HG03460 (cell line): ENCODE data around the gene SERGEF.
A peak's percentile ranks its signal among the peaks of the same experiment; 100 is the strongest.

Experiments
- ATAC-seq: cut with Tn5 transposase; IDR thresholded peaks from one replicate; pipeline ENCODE4 v1.9.1; 2021; ENCODE audit not compliant: unreplicated experiment

The SERGEF gene

DNA sequence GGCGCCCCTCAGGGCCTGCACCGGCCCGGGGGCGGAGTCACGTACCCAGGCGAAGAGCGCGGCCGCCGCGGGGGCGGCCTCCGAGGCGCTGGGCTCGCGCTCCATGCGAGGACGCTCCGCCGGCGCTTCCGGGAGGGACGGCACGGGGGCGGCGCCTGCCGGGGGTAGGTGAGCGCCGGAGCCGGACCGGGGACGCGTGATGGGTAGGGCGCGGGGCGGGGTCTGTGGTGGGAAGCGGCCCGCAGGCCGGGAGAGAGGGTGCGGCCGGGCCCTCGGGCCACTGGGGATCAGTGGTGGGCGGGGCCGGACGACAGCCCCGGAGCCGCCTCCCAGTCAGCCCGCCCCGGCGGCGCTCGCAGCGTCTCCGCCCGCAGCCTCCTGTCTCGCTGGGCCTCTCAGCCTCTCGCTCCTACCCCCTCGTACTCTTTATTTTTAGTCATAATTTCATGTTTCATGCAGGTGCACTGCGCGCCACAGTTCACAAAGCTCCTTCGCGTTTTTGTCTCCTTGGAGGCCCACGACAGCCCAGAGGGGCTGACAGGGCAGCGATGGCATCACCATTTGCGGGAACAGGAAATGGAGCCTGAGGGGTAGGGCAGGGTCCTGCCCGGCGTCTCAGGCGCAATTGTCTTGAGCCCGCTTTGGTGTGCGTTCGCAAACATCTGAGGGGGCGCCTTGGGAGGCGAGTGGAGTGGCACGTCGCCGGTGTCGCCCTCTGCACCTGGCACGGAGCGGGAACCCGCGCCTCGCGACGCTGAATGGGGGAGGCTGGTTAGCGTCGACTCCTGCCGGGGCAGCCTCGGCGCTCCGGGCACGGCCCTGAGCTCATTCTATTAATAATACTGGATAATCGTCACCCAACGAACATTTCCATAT is at the start of gene SERGEF:
Gene SERGEF, minus strand, starts transcription at position 142 of the 876 bp plus-strand sequence. Its CDS starts 37 bp downstream, at position 105.
- peak; percentile 86 for ATAC-seq

DNA sequence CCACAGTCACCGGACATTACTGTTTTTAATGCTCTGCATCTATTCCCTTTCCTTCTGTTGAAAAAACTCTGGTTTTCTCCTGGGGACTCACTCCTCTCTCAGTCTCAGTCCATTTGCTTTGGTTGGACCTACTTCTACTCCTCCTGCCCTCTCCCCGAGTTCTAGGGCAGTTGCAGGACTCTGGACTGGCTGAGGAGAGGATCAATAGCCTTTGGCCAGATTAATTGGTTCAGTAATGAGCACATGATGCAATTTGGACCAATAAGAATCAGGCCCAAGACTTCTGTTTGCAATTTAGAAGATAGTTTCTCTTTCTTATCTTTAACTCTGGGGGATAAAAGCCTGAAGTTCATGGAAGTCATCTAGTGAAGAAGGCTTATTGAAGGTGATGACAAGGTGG is 48.5 kb upstream of the SERGEF start:
- no peak for ATAC-seq

- ATAC-seq, result no peak
Measured at GRCh38 chr11:18056561-18057181, 43.8 kb upstream of the SERGEF start.

DNA sequence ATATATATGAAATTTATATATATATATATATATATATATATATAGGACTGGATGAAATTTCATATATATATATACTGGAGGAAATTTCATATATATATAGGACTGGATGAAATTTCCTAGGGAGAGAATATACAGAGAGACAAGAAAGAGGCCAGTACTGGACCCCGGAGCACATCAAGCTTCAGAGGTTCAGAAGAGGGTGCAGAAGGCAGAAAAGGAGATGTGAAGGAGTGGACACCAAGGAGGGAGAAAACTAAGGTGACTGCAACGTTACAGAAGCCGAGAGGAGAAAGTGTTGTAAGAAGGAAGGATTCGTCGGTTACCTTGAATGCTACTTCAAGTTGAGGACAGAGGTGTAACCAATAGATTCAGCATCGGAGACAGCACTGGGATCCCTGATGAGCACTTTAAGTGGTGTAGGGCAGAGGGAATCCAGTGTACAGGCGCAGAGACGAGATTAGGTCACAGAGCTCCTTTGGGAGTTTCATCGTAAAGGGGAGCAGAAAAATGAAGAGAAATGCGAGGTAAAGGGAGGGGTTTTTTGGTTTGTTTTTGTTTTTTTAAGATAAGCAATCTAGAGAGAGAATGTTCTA is 41.8 kb upstream of the SERGEF start:
- no peak for ATAC-seq

GRCh38 chr11:18050848-18051247 is 38.0 kb upstream of the SERGEF start:
- no peak for ATAC-seq

GRCh38 chr11:18046116-18046777 is 33.4 kb upstream of the SERGEF start, which contains the start of gene TPH1:
TPH1 (minus strand) TSS chr11:18046269; CDS start chr11:18040762, 5,507 bp downstream.
- no peak for ATAC-seq

- no peak for ATAC-seq
Measured at GRCh38 chr11:18036456-18036855, 23.6 kb upstream of the SERGEF start.

DNA sequence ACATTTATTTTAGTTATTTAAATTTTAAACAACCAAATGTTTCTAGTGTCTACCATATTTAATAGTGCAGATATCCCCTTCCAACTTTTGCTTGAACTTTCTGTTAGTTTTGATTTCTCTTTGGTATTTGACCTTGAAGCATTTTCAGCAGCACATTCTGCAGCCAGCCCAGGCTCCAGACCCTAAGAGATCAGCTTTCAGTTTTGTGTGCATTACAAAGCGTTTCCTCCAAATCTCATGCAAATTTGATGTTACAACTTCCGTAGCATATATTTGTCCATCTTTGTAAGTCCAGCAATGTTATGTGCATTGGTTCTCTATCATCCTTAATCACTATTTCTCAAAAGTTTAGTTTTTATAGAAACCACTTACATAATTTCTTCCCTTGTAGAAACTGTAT is 14.6 kb upstream of the SERGEF start:
- ATAC-seq, result no peak

- no peak for ATAC-seq
Measured at GRCh38 chr11:18022419-18022818, 9.6 kb upstream of the SERGEF start.

- ATAC-seq, result no peak
Measured at GRCh38 chr11:18019650-18020049, 6.8 kb upstream of the SERGEF start.

DNA sequence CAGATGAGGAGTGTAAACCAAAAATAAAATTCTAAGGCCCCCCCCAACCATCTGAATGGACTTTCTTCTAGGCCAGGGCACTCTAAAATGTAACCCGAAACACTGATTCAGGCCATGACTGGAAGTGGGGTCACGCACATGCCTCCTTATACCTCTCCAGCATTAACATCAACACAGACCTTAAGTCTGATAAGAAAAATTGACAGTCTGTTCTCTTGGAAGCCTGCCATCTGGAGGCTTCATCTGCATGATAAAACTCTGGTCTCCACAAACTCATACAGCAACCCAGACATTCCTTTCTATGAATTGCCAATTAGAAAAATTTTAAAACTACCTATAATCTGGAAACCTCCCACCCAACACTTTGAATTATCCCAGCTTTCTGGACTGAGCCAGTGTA is 3.9 kb upstream of the SERGEF start:
- ATAC-seq, result no peak

DNA sequence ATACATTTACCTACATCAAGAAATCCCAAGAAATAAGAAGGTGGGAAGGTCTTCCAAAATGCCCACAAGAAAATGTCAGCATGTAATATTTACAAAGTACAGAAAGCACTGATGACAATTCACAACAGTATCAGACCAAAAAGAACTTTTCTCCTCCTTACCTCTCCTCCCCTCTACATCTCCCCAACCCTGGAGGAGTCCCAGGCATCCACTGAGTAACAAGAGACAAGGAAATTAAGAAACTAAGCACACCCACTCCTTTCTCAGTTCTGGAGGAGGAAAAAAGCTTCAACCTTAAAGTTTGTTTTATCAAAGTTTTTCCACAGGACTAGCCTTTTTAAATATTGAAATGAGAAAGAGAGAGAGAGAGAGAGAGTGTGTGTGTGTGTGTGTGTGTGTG is 2.0 kb upstream of the SERGEF start:
- ATAC-seq, result no peak

GRCh38 chr11:18013790-18014507 is 1.1 kb upstream of the SERGEF start:
- no peak for ATAC-seq

DNA sequence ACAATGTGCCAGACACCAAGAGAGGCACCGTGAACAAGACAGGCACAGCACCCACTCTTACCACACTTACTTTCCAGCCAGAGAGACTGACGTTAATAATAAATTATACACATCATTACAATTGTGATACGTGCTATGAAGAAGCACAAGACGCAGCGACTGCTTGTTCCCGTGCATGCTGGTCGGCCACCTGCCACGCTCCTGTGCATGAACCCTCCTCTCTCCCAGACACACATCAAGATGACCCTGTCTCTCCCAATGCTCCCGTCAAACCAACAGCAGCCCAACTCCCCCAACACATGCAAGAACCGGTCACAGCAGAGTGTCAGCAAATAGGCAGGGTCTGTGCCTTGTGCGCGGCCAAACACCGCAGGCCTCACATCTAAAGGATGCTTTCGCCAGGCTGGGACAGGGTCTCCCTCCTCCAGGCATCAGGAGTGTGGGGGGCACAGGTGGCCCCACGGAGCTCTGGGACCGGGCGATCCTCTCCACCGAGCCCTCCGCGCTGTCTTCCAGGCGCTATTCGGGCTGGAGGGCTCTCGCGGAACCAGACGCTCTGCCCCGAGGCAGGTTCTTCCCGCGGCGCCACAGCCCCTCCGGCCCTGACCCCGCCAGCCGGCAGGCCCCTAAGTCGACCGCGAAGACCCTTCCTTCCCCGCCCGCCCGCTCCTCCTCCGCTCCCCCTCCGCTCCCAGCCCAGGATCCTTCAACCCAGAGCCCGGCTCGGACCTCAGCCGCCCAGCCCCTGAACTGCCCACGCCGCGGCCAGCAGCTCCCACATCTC is 533 bp downstream of the SERGEF start:
- ATAC-seq, result no peak

DNA sequence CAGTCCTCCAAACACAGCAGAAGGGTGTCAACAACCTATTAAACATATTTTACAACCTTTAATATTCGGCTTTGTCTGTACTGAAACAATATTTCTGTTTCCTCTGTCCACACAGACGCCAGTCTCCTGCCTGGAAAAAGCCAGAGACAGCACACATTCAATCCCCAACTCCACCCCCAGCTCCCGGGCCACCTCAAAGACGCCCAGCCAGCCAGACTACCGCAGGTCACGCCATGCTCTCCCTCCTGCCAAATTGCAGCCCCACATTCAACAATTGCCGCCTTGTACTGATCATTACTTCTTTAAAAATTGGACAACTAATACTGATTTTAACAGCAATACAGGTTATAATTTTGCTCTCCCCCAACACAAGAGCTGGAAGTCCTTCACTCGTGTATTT is 1.2 kb downstream of the SERGEF start:
- no peak for ATAC-seq

- ATAC-seq, result no peak
Measured at GRCh38 chr11:18010977-18011586, 1.8 kb downstream of the SERGEF start.

DNA sequence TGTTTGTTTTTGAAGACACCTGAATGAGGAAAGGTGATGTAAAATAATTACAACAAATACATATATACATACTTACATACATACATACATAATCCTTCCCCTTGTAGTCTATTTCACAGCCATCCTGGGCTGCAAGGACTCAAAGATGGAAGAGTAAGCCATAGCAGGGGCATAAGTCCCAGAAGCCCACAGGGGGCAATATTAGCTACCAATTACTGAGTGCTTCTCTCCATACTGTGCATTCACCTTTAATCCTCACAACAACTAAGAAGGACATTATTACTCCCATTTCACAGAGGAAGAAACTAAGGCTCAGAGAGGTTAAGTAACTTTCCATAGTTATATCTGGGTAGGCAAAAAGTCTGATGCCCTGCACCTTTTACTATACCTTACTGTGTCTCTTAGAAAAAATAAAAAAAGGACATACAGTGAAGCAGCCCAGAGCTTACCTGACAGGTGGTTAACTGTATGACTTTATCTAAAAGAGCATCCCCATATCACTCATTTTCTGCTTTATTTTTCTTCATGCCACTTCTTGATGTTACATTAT is 2.7 kb downstream of the SERGEF start:
- no peak for ATAC-seq

- ATAC-seq, result no peak
Measured at GRCh38 chr11:18005376-18006129, 7.3 kb downstream of the SERGEF start.

DNA sequence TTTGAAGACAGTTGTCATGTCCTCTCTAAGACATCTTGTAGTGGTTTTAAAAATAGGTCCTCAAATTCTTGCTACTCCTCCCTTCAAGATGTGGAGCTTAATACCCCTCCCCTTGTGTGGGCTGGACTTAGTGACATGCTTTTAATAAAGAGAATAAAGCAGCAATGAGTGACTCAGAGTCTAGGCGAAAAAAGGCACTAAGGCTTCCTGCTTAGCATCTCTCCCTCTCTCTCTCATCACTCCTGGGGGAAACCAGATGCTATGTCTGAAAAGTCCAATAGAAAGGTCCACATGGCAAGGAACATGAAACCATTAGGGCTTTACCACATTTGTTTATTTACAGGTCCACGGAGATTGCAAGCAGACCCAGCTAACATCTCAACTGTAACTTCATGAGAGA is 11.7 kb downstream of the SERGEF start:
- no peak for ATAC-seq
